Stomach (tissue), 9 donors: ENCODE results near the gene CCSER1. TPM values are rescaled to one million over a fixed set of nuclear protein-coding genes. Genes with fewer than 3 reads are reported as not detected.

ENCODE experiments used
- DNase-seq, 2 donors: peaks; one replicate each; pipeline versions ENCODE4 v3.0.0 to v3.0.0-alpha.2; 2013 to 2019
- H3K27ac ChIP-seq, 5 donors: fragments of 200-600 bp in 4 of 5; sonication (generic) in 4 of 5; one replicate each; pipeline ENCODE4 v1.5.1; 2013 to 2019; ENCODE audit warnings: mild to moderate bottlenecking in 1 of 5, moderate library complexity in 1 of 5
- H3K27me3 ChIP-seq, 3 donors: fragments of 200-600 bp; sonication (generic); one replicate each; pipeline ENCODE4 v1.5.1; 2017 to 2019; ENCODE audit warnings: mixed run types in 1 of 3
- H3K36me3 ChIP-seq, 4 donors: fragments of 200-600 bp; sonication (generic); 1 replicate in 3 of 4; 2 replicates in 1 of 4; pipeline ENCODE4 v1.5.1; 2016 to 2019
- H3K4me1 ChIP-seq, 4 donors: fragments of 200-600 bp; sonication (generic); one replicate each; pipeline ENCODE4 v1.5.1; 2016 to 2019
- H3K4me3 ChIP-seq, 4 donors: fragments of 200-600 bp; sonication (generic) in 3 of 4; one replicate each; pipeline ENCODE4 v1.5.1; 2016 to 2019; ENCODE audit warnings: mild to moderate bottlenecking in 1 of 4
- H3K9me3 ChIP-seq, 4 donors: fragments of 200-600 bp; sonication (generic); one replicate each; pipeline ENCODE4 v1.5.1; 2016 to 2019
- EP300 ChIP-seq: sonication (generic); formaldehyde crosslinking; IDR thresholded peaks from one replicate; pipeline ENCODE4 v1.6.1; 2017; ENCODE audit warnings: antibody characterized with exemption
- POLR2A ChIP-seq, 4 donors: fragments of 450-650 bp; IDR thresholded peaks; one replicate each; pipeline ENCODE4 v1.6.1; 2016; ENCODE audit warnings: antibody characterized with exemption in 4 of 4, control low read depth in 2 of 4, mild to moderate bottlenecking in 1 of 4, moderate library complexity in 1 of 4
- POLR2AphosphoS5 ChIP-seq, 3 donors: sonication (generic); formaldehyde crosslinking; IDR thresholded peaks; one replicate each; pipeline ENCODE4 v1.6.1; 2016; ENCODE audit warnings: antibody characterized with exemption in 3 of 3
- WGBS, 5 donors: extraction: QIAGEN DNeasy Blood & Tissue Kit in 3 of 5; methylation state at CpG; one replicate each; pipeline versions ENCODE4 v1.1.5 to v1.1.7; 2013 to 2018; 5-methylcytosine and 5-hydroxymethylcytosine counted together
- intact Hi-C: fragments of 100-400 bp; cut with DNase I; formaldehyde crosslinking; loops from one replicate; pipeline ENCODE4 v1.15.1; 2023; ENCODE audit warnings: low total_unique reads
- polyA plus RNA-seq, 3 donors: library from polyadenylated mRNA; stranded (reverse); fragments of 200-250 nt; gene quantifications; one replicate each; pipeline ENCODE4 v1.2.3, GENCODE V29; 2013
- total RNA-seq, 5 donors: library from RNA; depleted of rRNA; stranded (reverse); fragments of >200 nt; gene quantifications; one replicate each; pipeline versions ENCODE4 v1.1.0 to v1.2.3, GENCODE V29; 2014 to 2016
- TF ChIP-seq, protein P1 (sequence below), 7 experiments: fragments of 450-650 bp in 4 of 7; fragments of 200-600 bp in 3 of 7; sonication (generic) in 3 of 7; IDR thresholded peaks; one replicate each; pipeline ENCODE4 v1.5.1; 2016 to 2019; ENCODE audit warnings: antibody characterized with exemption in 7 of 7, control low read depth in 2 of 7, mild to moderate bottlenecking in 1 of 7
- donor health status: healthy with polysubstance abuse.
- donor health status: Bipolar disorder and iron deficiency.
- donor health status: healthy.

Gene CCSER1
- total and polyA plus RNA-seq, 8 donors = 0.33 to 149 (median 15.2) TPM

- H3K27me3 ChIP-seq = no peaks in the 10 kb centered on the region
- TF ChIP-seq POLR2A (IDR thresholded peaks at IDR 0.05) (no peak), EP300 (no peak), POLR2AphosphoS5 (IDR thresholded peaks at IDR 0.05) (no peak)
- TF ChIP-seq, protein P1, sequence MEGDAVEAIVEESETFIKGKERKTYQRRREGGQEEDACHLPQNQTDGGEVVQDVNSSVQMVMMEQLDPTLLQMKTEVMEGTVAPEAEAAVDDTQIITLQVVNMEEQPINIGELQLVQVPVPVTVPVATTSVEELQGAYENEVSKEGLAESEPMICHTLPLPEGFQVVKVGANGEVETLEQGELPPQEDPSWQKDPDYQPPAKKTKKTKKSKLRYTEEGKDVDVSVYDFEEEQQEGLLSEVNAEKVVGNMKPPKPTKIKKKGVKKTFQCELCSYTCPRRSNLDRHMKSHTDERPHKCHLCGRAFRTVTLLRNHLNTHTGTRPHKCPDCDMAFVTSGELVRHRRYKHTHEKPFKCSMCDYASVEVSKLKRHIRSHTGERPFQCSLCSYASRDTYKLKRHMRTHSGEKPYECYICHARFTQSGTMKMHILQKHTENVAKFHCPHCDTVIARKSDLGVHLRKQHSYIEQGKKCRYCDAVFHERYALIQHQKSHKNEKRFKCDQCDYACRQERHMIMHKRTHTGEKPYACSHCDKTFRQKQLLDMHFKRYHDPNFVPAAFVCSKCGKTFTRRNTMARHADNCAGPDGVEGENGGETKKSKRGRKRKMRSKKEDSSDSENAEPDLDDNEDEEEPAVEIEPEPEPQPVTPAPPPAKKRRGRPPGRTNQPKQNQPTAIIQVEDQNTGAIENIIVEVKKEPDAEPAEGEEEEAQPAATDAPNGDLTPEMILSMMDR (IDR thresholded peaks at IDR 0.05) = no peak
- no peak for DNase-seq
- peaks cover 0 to 11% (median 3%) of the 10 kb centered on the region in 4 donors for H3K9me3 ChIP-seq
- no peaks in the 10 kb centered on the region for H3K4me1 ChIP-seq
- intact Hi-C loops = no loop called here
- no peak overlapping the region for H3K4me3 ChIP-seq
- no peaks in the 10 kb centered on the region for H3K36me3 ChIP-seq
- no peak overlapping the region for H3K27ac ChIP-seq
Measured at GRCh38 chr4:91057871-91058270, 930.7 kb downstream of the CCSER1 start.

DNA sequence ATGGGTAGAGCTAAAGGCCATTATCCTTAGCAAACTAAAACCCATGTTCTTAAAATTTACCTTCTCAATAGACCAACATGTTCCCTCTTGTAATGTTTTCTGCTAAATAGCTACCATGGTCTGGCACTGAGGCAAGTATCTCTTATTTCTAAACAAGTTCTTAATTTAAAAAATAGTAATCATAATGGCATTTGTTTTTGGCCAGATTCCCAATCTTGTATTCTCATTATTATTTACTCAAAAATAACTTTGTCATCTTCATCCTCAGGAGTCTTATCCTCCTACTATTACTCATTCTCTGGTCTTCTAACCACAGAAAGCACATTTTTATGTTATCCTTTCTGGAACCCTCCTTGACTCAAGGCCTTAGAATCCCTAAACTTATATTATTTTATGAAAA is 931.2 kb downstream of the CCSER1 start:
- intact Hi-C loops = no loop called here
- Histone ChIP-seq H3K36me3 (no peaks in the 10 kb centered on the region), H3K4me1 (no peaks in the 10 kb centered on the region), H3K27ac (no peak overlapping the region), H3K4me3 (no peak overlapping the region), H3K9me3 (peaks cover 0 to 11% (median 3%) of the 10 kb centered on the region in 4 donors), H3K27me3 (no peaks in the 10 kb centered on the region)
- no peak for DNase-seq
- TF ChIP-seq EP300 (no peak), POLR2AphosphoS5 (IDR thresholded peaks at IDR 0.05) (no peak), POLR2A (IDR thresholded peaks at IDR 0.05) (no peak)
- TF ChIP-seq, protein P1 (IDR thresholded peaks at IDR 0.05) = no peak

DNA sequence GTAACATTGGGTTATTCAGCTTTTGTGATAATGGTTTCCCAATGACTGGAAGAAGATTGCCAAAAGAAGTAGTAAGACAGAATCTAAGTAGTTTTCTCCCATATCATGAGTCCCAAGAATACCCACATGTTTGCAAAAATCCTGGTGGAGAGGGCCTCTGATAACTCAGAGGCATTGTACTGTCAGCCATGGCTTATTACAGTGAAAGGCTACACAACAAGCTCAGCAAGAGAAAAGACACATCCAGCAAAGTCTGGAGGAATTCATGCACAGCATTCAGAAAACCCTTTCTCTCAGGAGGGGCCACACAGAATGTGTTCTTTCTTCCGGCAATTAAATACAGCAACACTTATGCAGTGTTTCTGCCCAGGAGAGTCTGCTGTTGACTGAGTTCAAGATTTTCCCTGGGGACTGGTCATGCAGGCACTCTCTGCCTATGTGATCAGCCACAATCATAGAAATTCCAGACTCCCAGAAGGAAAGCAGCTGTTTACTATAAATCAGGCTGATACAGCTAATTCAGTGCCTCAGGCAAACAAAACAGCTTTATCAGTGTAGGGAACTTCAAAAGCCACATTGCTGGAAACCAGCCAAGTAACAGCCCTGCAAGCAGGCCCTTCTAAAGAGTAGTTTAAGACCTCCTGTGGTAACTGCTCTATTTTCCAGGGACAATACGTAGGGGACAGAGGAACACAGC is 937.1 kb downstream of the CCSER1 start:
- Histone ChIP-seq H3K27me3 (no peaks in the 10 kb centered on the region), H3K36me3 (no peaks in the 10 kb centered on the region), H3K4me3 (no peak overlapping the region), H3K9me3 (no peaks in the 10 kb centered on the region), H3K27ac (no peak overlapping the region), H3K4me1 (peaks cover 0 to 10% (median 4%) of the 10 kb centered on the region in 4 donors)
- 19 to 44% (median 39%) methylated on average over 2 of the region's 2 CpGs for WGBS, 5 donors
- TF ChIP-seq POLR2A (IDR thresholded peaks at IDR 0.05) (no peak), POLR2AphosphoS5 (IDR thresholded peaks at IDR 0.05) (no peak), EP300 (no peak)
- TF ChIP-seq, protein P1 (IDR thresholded peaks at IDR 0.05) = no peak
- intact Hi-C loops = no loop called here
- peak in 1 of 2 donors; percentile 83 for DNase-seq

GRCh38 chr4:91065117-91065516 is 937.9 kb downstream of the CCSER1 start:
- 92 to 95% (median 94%) methylated on average over 2 of the region's 2 CpGs for WGBS, 5 donors
- no peaks in the 10 kb centered on the region for H3K27me3 ChIP-seq
- intact Hi-C loops = no loop called here
- H3K36me3 ChIP-seq = no peaks in the 10 kb centered on the region
- H3K4me3 ChIP-seq = no peak overlapping the region
- TF ChIP-seq, protein P1 (IDR thresholded peaks at IDR 0.05) = no peak
- H3K27ac ChIP-seq = no peak overlapping the region
- H3K4me1 ChIP-seq = peaks cover 0 to 10% (median 4%) of the 10 kb centered on the region in 4 donors
- no peak for DNase-seq
- no peaks in the 10 kb centered on the region for H3K9me3 ChIP-seq
